Fibroblast of pulmonary artery (primary cell): ENCODE results near the gene TSC2.

Source experiments
- DNase-seq: peaks from one replicate; pipeline ENCODE4 v3.0.0-alpha.2; 2010; ENCODE audit warnings: low read depth
- H3K4me3 ChIP-seq: replicated peaks from 2 replicates; pipeline ENCODE4 v1.5.1; 2011; ENCODE audit warnings: low read depth, mild to moderate bottlenecking, control low read depth, low read length, moderate library complexity
- CTCF ChIP-seq: IDR thresholded peaks from 2 replicates; pipeline ENCODE4 v1.5.1; 2011; ENCODE audit warnings: mild to moderate bottlenecking, control low read depth, low read length, inconsistent platforms; ENCODE audit errors: missing control alignments

Gene TSC2

DNA sequence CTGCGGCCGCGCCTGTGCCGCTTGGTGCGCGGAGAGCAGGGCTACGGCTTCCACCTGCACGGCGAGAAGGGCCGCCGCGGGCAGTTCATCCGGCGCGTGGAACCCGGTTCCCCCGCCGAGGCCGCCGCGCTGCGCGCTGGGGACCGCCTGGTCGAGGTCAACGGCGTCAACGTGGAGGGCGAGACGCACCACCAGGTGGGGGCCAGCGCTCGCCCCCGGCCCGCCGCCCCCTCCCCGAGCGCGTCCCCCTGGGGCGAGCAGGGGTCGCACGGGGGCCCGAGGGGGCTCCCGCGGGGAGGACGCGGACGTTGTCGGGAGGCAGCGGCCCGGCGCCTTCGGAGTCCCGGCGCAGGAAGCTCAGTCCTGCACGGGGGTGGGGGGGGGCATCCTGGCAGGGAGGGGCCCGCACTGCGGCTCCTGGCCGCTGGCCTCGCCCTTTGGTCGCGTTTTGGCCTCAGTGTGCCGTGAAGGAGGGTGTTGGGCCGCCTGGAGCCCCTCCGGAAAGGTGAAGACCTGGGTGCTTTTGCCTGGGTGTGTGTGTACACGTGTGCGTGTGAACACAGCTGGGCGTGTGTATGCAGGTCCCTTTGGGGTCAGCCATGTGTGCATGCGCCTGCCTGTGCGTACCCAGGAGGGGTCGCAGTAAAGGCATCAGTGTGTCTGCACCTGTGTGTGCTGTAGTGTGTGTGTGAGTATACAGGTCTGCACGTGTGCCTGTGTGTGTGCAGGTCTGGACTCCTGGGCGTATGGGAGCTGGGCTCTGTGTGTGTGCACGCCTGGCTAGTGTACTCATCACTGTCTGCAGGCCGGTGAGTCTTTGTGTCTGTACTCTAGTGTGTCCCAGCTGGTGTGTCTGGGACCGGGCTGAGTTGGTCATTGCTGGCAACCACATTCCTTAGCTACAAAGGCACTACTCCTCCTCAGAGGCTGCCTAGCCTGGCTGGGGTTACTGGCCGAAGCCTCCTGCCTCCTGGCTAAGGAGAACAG, 20.5 kb upstream of the TSC2 start:
- DNase-seq = peak; percentile 38
- H3K4me3 ChIP-seq = peak overlapping the region; percentile 55
- no peak for TF ChIP-seq CTCF

DNA sequence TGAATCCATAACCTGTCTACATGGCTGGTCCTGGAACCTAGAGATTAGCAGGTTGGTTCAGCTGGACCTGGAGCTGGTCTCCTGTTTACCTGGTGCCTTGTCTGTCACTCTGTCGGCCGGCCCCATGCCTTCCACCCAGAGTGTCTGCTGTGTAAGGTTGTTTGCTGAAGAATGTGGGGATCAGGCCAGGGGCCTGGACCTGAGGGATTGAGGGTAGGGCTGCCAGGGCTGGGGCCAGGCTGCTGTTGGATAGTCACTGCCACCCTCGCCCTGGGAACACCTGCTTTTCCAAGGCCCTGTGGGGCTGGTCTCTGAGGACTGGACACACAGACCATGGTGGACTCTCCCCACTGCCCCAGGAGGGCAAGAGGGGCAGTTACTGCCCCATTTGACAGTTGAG, 19.6 kb upstream of the TSC2 start:
- peak overlapping the region; percentile 55 for H3K4me3 ChIP-seq
- no peak for TF ChIP-seq CTCF
- DNase-seq = no peak

GRCh38 chr16:2028620-2029220, 19.1 kb upstream of the TSC2 start:
- DNase-seq = no peak
- TF ChIP-seq CTCF = no peak
- no peak overlapping the region for H3K4me3 ChIP-seq

- TF ChIP-seq CTCF = no peak
- no peak overlapping the region for H3K4me3 ChIP-seq
- DNase-seq = no peak
These were observed 18.4 kb upstream of the TSC2 start for GRCh38 chr16:2029350-2029749.

DNA sequence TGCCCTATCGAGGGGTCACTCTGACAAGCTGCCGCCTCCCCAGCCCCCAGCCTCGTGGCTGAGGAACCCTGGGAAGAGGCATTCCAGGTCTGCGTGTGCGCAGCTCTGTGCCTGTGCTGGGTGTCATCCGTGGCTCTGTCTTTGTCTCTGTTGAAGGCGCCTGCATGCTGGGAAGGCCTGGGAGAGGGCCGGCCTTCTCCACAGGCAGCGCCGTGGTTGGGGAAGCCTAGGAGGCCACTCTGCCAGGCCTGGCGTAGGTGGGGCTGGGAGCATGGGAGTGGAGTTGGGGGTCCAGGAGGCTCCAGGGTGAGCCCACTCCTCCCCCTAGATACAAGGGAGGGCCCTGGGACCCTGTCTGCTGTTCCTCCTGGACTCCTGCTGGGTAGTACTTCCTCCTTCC, 17.7 kb upstream of the TSC2 start:
- TF ChIP-seq CTCF = no peak
- no peak for DNase-seq
- no peak overlapping the region for H3K4me3 ChIP-seq

- DNase-seq = no peak
- no peak overlapping the region for H3K4me3 ChIP-seq
- TF ChIP-seq CTCF = no peak
These were observed 16.7 kb upstream of the TSC2 start for GRCh38 chr16:2031081-2031577.
